Activated CD4-positive, alpha-beta T cell treated with anti-CD3 and anti-CD28 coated beads for 1 hour (primary cell): Measurements from ENCODE around the gene EFCAB6.

ENCODE experiments used
- DNase-seq: peaks from one replicate; pipeline ENCODE4 v3.0.0-alpha.2; 2020

The EFCAB6 gene

GRCh38 chr22:43811777-43812148, 342 bp downstream of the EFCAB6 start:
- DNase-seq: no peak

DNA sequence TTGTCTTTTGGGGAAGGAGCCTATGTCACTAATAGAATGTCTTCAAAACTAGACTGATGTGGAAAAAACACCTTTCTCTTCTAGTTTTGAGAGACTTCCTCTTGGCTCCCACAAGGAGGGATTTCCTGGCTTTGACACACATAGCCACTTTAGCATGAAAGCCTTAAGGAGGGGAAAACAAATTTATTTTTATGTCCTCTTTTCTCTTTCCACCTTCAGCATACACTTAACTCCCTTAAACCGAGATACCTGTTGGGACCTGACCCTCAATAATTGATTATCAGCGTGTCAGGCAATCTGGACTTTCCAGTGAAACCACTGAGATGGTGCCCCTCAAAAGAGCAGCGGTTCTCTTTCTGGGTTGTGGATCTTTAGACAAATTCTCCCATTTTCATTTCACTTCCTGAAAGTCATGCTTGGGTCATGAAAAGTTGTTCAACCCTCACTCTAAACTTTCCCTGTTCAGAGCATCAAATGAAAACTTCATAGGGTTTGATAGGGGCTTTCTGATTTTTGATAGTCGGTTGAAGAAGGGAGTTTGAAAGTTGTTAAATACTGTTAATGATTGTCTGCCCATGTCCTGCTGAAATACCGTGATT, 9.1 kb downstream of the EFCAB6 start:
- DNase-seq: no peak

DNA sequence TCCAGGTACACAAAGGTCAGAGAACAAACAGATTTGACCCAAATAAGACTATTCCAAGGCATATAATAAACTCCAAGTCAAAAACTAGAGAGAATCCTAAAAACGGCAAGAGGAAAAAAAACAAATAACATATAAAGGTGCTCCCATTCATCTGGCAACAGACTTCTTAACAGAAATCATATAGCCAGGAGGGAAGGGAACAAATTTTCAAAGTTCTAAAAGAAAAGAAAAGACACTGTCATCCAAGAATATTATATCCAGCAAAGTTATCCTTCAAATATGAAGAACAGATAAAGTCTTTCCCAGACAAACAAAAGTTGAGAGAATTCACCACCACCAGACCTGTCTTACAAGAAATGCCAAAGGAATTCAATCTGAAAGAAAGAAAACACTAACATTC, 11.1 kb downstream of the EFCAB6 start:
- DNase-seq: no peak

- no peak for DNase-seq
Measured at GRCh38 chr22:43798492-43798891, 13.6 kb downstream of the EFCAB6 start.

DNA sequence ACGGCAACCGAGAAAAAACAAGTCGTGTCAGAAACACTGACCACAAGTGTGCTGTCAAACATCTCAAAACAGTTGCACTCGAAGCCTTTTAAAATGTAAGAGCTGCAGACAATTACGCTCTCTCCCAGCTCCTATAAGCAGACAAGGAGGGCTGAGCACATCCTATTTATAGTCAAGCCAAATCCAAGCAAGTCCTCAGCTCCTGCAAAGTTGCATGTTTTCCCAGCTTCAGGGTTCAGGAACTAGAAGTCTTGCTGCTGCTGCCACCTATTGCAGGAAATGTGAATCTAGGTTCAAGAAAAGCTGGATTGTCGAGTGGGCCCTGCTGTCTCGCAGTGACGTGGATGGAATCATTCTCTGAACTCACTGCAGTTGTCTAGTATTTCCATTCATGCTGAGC, 15.5 kb downstream of the EFCAB6 start:
- no peak for DNase-seq

- no peak for DNase-seq
Measured at GRCh38 chr22:43795320-43795719, 16.8 kb downstream of the EFCAB6 start.

DNA sequence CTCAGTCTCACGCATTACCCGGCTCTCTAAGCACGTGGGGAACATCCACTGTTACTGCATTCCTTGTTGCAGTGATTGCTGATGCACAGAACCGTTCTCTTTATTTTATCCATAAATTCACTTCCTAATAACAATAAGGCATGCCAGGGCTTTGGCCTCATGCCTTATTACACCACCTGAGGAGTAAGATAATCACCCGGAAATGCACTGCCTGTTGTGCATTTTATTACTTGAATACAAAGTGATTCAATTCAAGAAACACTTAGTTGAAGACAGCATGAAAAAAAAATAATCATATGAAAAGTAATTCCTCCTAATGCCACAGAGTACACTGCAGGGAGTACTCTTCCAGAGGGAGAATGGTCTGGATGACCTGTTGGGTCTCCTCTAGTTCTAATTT, 19.2 kb downstream of the EFCAB6 start:
- no peak for DNase-seq

GRCh38 chr22:43789452-43789851, 22.7 kb downstream of the EFCAB6 start:
- no peak for DNase-seq

GRCh38 chr22:43783777-43784176, 28.3 kb downstream of the EFCAB6 start:
- DNase-seq: no peak

DNA sequence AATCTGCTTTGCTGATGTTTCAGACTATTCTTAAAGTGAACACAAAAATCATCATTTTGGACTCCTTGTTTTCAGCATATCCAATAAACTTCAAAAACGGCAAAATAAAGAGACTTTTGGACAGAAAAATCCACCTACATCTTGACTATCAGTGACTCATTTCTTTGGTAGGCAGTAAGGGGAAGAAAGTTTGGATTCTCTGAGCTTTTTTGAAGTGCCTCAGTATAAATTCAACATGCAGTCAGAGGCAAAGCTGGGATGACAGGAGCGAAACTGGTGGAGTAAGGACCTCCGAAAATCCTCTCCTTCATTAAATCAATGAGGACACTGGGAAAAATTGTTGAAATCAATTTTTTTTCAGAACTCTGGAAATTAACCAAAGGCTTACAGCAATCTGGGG, 29.7 kb downstream of the EFCAB6 start:
- DNase-seq: no peak

DNA sequence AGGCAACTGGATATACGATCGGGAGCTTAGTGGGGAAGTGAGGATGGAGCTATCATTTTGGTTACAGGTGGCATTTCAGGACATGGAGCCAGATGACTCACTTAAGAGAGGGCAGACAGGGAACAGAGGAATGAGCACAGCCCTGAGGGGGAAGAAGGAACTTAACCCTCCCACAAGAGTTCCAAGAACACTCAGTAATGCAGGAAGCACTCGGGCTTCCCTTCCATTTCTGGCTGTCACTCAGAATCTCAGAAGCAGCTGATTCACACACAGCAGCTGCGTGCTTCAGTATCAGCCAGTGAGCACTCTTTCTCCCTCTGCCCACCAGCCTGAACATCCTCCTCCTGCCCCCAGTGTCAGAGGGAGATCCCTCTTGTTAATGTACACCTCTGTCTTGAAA, 34.8 kb downstream of the EFCAB6 start:
- no peak for DNase-seq

DNA sequence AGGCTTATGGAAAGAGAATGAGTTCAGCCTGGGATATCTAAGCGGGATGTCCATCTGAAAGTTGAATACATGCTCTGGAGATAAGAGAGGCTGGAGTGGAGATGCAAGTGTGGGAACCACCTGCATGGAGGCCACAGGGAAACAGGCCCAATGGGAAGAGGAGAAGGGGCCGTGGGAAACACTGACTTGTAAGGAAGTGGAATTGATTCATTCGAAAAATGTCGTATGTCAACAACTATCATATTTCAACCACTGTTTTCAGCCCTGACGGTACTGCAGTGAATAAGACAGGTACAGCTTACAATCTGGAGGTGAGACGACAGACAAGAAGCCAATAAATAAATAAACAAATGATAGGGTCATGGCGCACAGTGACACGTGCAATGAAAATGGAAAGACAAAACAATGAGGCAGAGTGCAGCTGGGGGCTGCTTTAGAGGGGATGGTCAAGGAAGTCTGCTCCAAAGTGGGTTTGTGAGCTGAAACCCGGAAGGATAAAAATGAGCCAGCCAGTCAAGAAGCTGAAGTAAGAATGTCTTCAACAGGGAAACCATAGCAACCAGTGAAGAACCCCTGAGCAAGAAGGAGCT, 35.9 kb downstream of the EFCAB6 start:
- DNase-seq: no peak

- no peak for DNase-seq
Measured at GRCh38 chr22:43774318-43774915, 37.7 kb downstream of the EFCAB6 start.

DNA sequence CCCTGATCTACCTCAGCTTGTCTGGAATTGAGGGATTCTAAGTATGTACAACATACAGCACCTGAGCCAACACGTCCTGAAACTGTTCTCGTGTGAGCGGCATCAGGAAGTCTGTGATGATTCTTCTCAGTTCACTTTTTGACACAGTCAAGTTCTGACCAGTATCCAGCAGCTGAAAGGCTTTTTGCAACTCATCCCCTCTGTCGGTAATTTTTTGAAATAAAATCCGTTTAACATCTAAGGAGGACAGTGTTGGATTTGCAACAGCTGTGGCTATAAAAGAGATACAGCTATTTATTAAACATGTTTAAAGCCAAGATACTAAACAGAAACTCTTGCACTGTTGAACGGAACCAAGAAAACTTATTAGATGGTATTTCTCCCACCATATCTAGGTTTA, 39.3 kb downstream of the EFCAB6 start:
- no peak for DNase-seq

DNA sequence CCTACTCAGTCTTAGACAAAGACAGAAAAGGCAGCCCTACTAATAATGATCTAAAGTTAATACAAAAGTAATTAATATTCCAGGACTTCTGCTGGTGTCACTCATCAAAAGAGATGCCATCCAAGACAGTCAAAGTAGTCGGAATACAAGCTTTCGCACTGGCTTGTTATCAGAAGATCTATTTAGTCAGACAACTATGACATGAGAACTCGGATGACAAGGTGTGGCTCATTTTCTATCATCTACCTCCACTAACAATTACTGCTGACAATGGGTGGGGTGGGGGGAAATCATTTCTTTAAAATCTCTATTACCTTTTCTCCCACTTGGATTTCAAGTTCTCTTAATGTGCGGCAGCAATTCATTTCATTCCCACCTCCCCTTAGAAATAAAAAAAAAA, 56.7 kb downstream of the EFCAB6 start:
- no peak for DNase-seq

GRCh38 chr22:43755011-43755410, 57.1 kb downstream of the EFCAB6 start:
- DNase-seq: no peak

DNA sequence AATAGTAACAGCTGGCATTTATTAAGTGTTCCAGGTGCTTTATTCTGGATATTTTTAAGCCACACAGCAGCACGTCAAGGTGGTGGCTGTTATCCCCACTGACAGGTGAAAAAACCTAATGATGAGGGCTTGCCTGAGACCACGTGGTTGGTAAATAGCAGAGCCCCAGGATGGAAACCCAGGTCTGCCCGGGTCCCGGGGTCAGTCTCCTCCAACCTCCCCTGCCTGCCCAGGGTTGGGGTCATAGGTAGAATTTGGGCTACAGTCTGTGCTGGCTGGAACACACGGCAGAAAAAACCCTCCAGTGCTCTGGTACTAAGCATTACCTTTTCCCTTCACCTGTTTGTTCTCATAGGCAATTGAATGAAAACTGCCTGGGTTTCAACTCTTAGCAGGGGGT, 57.9 kb downstream of the EFCAB6 start:
- no peak for DNase-seq

DNA sequence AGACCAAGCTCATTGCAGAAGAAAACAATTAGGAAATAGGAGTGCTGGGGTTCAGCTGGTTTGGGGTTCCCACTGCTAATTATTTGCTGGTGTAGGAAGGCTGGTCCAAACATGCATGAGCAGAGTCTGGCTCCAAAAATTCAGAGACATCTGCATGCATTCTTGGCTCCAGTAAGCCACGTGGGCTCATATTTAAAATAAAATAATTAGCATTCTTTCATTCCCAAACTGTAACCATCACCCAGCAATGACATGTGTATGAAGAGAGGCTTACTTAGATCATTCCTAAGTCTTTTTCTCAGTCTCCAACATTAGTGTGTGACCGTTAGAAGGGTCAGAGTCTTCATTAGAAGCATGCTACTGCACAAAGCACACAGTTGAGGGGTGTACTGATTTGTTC, 58.4 kb downstream of the EFCAB6 start:
- no peak for DNase-seq

GRCh38 chr22:43750751-43751150, 61.4 kb downstream of the EFCAB6 start:
- DNase-seq: no peak

- DNase-seq: no peak
Measured at GRCh38 chr22:43749473-43749872, 62.6 kb downstream of the EFCAB6 start.

DNA sequence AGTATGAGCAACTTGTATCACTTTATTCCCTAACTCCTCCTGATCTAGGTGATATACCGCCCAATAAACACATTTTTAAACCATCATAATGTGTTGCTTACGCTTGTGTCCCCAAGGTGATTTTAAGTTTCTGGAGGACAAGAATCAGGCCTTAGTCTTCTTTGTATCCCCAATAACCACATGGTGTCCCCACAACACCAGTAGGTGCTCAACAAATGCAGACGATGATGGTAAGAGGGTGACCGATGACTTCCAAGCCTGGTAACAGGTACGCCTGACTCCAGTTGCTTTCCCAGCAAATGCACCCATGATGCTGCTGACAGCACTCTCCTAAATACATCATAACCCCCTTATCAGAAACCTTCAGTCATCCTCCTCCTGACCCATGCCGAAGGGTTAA, 64.2 kb downstream of the EFCAB6 start:
- no peak for DNase-seq

- no peak for DNase-seq
Measured at GRCh38 chr22:43747058-43747457, 65.0 kb downstream of the EFCAB6 start.

DNA sequence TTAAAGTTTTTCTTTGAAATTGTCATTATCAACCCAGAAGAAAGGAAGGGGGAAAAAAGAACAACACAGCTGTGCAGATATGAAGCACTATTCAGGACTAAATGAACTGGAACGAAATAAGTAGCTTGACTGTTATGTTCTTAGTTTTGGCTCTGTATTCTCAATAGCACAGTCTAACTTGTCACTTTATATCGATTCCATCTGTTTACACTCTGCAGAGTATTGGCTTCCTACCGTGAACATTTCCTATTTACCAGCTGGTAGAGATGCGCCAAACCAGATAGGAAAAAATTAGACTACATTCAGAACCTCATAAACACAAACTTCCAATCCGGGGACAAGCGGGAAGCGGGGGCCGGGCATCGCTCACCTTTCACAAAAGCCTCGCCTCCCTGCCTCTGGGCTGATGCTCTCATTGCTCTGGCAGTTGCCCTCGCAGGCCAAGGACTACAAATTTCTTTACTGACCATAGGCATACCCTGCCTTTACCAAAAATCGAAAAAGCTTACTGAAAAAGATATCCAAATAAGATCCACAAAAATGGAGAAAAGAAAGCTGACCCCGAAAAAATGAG, 66.2 kb downstream of the EFCAB6 start:
- no peak for DNase-seq

- no peak for DNase-seq
Measured at GRCh38 chr22:43745411-43745770, 66.7 kb downstream of the EFCAB6 start.
